GM12878 (cell line): ENCODE results near the gene COL17A1.

ENCODE experiments used
- CREB1 ChIP-seq: IDR thresholded peaks from 2 replicates; pipeline ENCODE4 v1.6.1; 2012; ENCODE audit warnings: low read depth, mild to moderate bottlenecking, inconsistent platforms
- EZH2 ChIP-seq: IDR thresholded peaks from 2 replicates; pipeline ENCODE4 v1.6.1; 2012; ENCODE audit warnings: low read depth, mild to moderate bottlenecking, control low read depth, inconsistent platforms, low read length, borderline replicate concordance; ENCODE audit not compliant: control insufficient read depth
- HDAC6 ChIP-seq: fragments of 200-600 bp; sonication (generic); IDR thresholded peaks from one replicate; pipeline ENCODE4 v1.8.0; 2017; ENCODE audit warnings: antibody characterized with exemption; ENCODE audit not compliant: unreplicated experiment
- IKZF1 ChIP-seq: fragments of 450-650 bp; conservative IDR thresholded peaks from 2 replicates; pipeline ENCODE4 v1.6.1; 2017; ENCODE audit warnings: antibody characterized with exemption, mild to moderate bottlenecking
- MAX ChIP-seq: IDR thresholded peaks from 2 replicates; pipeline ENCODE4 v1.6.1; 2012; ENCODE audit warnings: low read depth, low read length, improper control_type of control experiment
- NRF1 ChIP-seq: conservative IDR thresholded peaks from 2 replicates; pipeline ENCODE4 v1.6.1; 2011; ENCODE audit warnings: mild to moderate bottlenecking, low read depth, low read length, improper control_type of control experiment
- POLR2A ChIP-seq: IDR thresholded peaks from 2 replicates; pipeline ENCODE4 v1.6.1; 2011; ENCODE audit warnings: low read depth, mild to moderate bottlenecking, low read length
- POLR2AphosphoS5 ChIP-seq: IDR thresholded peaks from 2 replicates; pipeline ENCODE4 v1.6.1; 2011; ENCODE audit warnings: mild to moderate bottlenecking, low read length, inconsistent platforms
- RBBP5 ChIP-seq: fragments of 200-600 bp; sonication (generic); conservative IDR thresholded peaks from 2 replicates; pipeline ENCODE4 v1.6.1; 2016
- SP1 ChIP-seq: IDR thresholded peaks from one replicate; pipeline ENCODE4 v1.6.1; 2011; ENCODE audit warnings: low read depth, low read length
- TAF1 ChIP-seq: IDR thresholded peaks from 2 replicates; pipeline ENCODE4 v1.6.1; 2011; ENCODE audit warnings: mild to moderate bottlenecking, low read depth, low read length, borderline replicate concordance
- ZNF24 ChIP-seq: fragments of 450-650 bp; IDR thresholded peaks from 2 replicates; pipeline ENCODE4 v1.6.1; 2017; ENCODE audit warnings: antibody characterized with exemption, mild to moderate bottlenecking
- TF ChIP-seq, protein P1 (sequence below), 3 experiments: IDR thresholded peaks in 2 of 3; conservative IDR thresholded peaks in 1 of 3; 2 replicates each; pipeline ENCODE4 v1.5.1; 2011; ENCODE audit warnings: low read depth in 3 of 3, low read length in 3 of 3, mild to moderate bottlenecking in 3 of 3, control low read depth in 2 of 3, moderate library complexity in 2 of 3, inconsistent platforms in 1 of 3, mixed read lengths in 1 of 3; ENCODE audit not compliant: control insufficient read depth in 2 of 3, insufficient read depth in 1 of 3; ENCODE audit errors: extremely low read depth in 1 of 3
- TF ChIP-seq, protein P2 (sequence below): fragments of 450-650 bp; IDR thresholded peaks from 2 replicates; pipeline ENCODE4 v1.6.1; 2018; ENCODE audit warnings: mild to moderate bottlenecking, low read depth, moderate library complexity; ENCODE audit not compliant: partially characterized antibody

DNA sequence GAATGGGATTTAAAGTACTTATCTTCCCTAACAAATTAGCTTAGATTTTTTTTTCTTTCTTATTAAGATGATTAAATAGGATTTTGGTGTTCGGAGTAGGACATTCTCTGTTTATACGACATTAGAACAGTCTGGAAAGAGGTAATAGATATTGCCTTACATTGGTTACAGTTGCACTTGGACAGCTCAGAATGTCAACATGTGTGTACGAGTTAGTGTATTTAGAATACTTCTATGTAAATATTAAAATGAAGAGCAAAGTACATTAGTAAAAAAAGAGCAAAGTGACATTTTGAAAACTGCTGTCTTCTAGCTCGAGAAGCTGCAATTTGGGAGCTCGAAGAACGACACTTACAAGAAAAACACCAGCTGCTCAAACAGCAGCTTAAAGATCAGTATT is 67.2 kb downstream of the COL17A1 start:
- no peak for TF ChIP-seq SP1
- no peak for TF ChIP-seq ZNF24
- TF ChIP-seq POLR2A: no peak
- TF ChIP-seq MAX: no peak
- TF ChIP-seq HDAC6: no peak
- TF ChIP-seq EZH2: no peak
- TF ChIP-seq, protein P1, sequence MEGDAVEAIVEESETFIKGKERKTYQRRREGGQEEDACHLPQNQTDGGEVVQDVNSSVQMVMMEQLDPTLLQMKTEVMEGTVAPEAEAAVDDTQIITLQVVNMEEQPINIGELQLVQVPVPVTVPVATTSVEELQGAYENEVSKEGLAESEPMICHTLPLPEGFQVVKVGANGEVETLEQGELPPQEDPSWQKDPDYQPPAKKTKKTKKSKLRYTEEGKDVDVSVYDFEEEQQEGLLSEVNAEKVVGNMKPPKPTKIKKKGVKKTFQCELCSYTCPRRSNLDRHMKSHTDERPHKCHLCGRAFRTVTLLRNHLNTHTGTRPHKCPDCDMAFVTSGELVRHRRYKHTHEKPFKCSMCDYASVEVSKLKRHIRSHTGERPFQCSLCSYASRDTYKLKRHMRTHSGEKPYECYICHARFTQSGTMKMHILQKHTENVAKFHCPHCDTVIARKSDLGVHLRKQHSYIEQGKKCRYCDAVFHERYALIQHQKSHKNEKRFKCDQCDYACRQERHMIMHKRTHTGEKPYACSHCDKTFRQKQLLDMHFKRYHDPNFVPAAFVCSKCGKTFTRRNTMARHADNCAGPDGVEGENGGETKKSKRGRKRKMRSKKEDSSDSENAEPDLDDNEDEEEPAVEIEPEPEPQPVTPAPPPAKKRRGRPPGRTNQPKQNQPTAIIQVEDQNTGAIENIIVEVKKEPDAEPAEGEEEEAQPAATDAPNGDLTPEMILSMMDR (IDR thresholded peaks at IDR 0.05 in 2 of 3, conservative IDR thresholded peaks at IDR 0.05 in 1 of 3; ENCODE audit: control insufficient read depth in 2 of 3, extremely low read depth in 1 of 3, insufficient read depth in 1 of 3, low read depth in 3 of 3, low read length in 3 of 3): no peak
- no peak for TF ChIP-seq POLR2AphosphoS5
- no peak for TF ChIP-seq CREB1
- no peak for TF ChIP-seq TAF1
- TF ChIP-seq, protein P2, sequence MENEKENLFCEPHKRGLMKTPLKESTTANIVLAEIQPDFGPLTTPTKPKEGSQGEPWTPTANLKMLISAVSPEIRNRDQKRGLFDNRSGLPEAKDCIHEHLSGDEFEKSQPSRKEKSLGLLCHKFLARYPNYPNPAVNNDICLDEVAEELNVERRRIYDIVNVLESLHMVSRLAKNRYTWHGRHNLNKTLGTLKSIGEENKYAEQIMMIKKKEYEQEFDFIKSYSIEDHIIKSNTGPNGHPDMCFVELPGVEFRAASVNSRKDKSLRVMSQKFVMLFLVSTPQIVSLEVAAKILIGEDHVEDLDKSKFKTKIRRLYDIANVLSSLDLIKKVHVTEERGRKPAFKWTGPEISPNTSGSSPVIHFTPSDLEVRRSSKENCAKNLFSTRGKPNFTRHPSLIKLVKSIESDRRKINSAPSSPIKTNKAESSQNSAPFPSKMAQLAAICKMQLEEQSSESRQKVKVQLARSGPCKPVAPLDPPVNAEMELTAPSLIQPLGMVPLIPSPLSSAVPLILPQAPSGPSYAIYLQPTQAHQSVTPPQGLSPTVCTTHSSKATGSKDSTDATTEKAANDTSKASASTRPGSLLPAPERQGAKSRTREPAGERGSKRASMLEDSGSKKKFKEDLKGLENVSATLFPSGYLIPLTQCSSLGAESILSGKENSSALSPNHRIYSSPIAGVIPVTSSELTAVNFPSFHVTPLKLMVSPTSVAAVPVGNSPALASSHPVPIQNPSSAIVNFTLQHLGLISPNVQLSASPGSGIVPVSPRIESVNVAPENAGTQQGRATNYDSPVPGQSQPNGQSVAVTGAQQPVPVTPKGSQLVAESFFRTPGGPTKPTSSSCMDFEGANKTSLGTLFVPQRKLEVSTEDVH: no peak
- TF ChIP-seq NRF1: no peak
- TF ChIP-seq IKZF1: no peak
- no peak for TF ChIP-seq RBBP5
